SK-MEL-5 (cell line): ENCODE results near the gene PRMT7. TPM values are rescaled to one million over a fixed set of nuclear protein-coding genes. Genes with fewer than 3 reads are reported as not detected.

Experiments
- DNase-seq: peaks from one replicate; pipeline ENCODE4 v3.0.0-alpha.2; 2016; ENCODE audit warnings: low read depth, low spot score
- in situ Hi-C: cut with HindIII; loops from 2 replicates; pipeline ENCODE4 v1.10.0; 2016; ENCODE audit warnings: low sequenced_read_pairs, high pct_unique_total_duplicates, low pct_unique_long_range_greater_than_20kb
- total RNA-seq: library from RNA; depleted of rRNA; stranded (reverse); fragments of >200 nt; shearing (Covaris generic); gene quantifications from 2 replicates; pipeline ENCODE4 v1.2.3, GENCODE V29; 2014

PRMT7 gene
- total RNA-seq, 1 experiment from 2014 or later = 56.6 TPM

- in situ Hi-C loops = no loop called here
- DNase-seq = no peak
These were observed 65.8 kb downstream of the PRMT7 start for GRCh38 chr16:68376590-68376989.

- in situ Hi-C loops = no loop called here
- DNase-seq = no peak
These were observed 66.4 kb downstream of the PRMT7 start for GRCh38 chr16:68377221-68377620.

GRCh38 chr16:68377667-68378393 is 67.0 kb downstream of the PRMT7 start:
- in situ Hi-C loops = no loop called here
- DNase-seq = no peak

- DNase-seq = no peak
- in situ Hi-C loops = no loop called here
These were observed 67.9 kb downstream of the PRMT7 start for GRCh38 chr16:68378436-68379415.

GRCh38 chr16:68379472-68380347 is 68.9 kb downstream of the PRMT7 start:
- no peak for DNase-seq
- in situ Hi-C loops = no loop called here

- DNase-seq = no peak
- in situ Hi-C loops = no loop called here
These were observed 69.5 kb downstream of the PRMT7 start for GRCh38 chr16:68380348-68380670.

- in situ Hi-C loops = no loop called here
These were observed 70.0 kb downstream of the PRMT7 start for GRCh38 chr16:68380676-68381362.

GRCh38 chr16:68381363-68381724 is 70.5 kb downstream of the PRMT7 start:
- DNase-seq = no peak
- in situ Hi-C loops = no loop called here

More at GRCh38 chr16:68380676-68381362, 70.0 kb downstream of the PRMT7 start:
- DNase-seq = no peak

GRCh38 chr16:68382296-68382718 is 71.5 kb downstream of the PRMT7 start:
- DNase-seq = peak; percentile 6
- in situ Hi-C loops = no loop called here

GRCh38 chr16:68383858-68384257 is 73.0 kb downstream of the PRMT7 start:
- DNase-seq = no peak
- in situ Hi-C loops = no loop called here

- no peak for DNase-seq
- in situ Hi-C loops = no loop called here
These were observed 73.7 kb downstream of the PRMT7 start for GRCh38 chr16:68384288-68385161.

- no peak for DNase-seq
- in situ Hi-C loops = no loop called here
These were observed 74.6 kb downstream of the PRMT7 start for GRCh38 chr16:68385371-68385770.

- in situ Hi-C loops = no loop called here
- DNase-seq = no peak
These were observed 75.8 kb downstream of the PRMT7 start for GRCh38 chr16:68386628-68387027.

- no peak for DNase-seq
- in situ Hi-C loops = no loop called here
These were observed 76.5 kb downstream of the PRMT7 start for GRCh38 chr16:68387301-68387700.

- in situ Hi-C loops = no loop called here
- DNase-seq = no peak
These were observed 77.3 kb downstream of the PRMT7 start for GRCh38 chr16:68388124-68388523.

GRCh38 chr16:68389006-68389405 is 78.2 kb downstream of the PRMT7 start:
- no peak for DNase-seq
- in situ Hi-C loops = no loop called here
